ENCODE data around the gene RNF224.
"Not testable (repeated sequence)": the region's sequence is repeated elsewhere in the genome, so short reads cannot be mapped to it uniquely, and the experiment has no call there.

The RNF224 gene

GRCh38 chr9:137251490-137252268 lies 24.4 kb downstream of the RNF224 start:
- DNase-seq (ENCODE audit: extremely low read depth in 1 of 2, low read depth in 1 of 2), result no peak

- no peak for DNase-seq (ENCODE audit: extremely low read depth in 1 of 2, low read depth in 1 of 2)
Observed at GRCh38 chr9:137252555-137253506, 25.5 kb downstream of the RNF224 start.

- DNase-seq (ENCODE audit: extremely low read depth in 1 of 2, low read depth in 1 of 2), result no peak
Observed at GRCh38 chr9:137253717-137254623, 26.7 kb downstream of the RNF224 start.

DNA sequence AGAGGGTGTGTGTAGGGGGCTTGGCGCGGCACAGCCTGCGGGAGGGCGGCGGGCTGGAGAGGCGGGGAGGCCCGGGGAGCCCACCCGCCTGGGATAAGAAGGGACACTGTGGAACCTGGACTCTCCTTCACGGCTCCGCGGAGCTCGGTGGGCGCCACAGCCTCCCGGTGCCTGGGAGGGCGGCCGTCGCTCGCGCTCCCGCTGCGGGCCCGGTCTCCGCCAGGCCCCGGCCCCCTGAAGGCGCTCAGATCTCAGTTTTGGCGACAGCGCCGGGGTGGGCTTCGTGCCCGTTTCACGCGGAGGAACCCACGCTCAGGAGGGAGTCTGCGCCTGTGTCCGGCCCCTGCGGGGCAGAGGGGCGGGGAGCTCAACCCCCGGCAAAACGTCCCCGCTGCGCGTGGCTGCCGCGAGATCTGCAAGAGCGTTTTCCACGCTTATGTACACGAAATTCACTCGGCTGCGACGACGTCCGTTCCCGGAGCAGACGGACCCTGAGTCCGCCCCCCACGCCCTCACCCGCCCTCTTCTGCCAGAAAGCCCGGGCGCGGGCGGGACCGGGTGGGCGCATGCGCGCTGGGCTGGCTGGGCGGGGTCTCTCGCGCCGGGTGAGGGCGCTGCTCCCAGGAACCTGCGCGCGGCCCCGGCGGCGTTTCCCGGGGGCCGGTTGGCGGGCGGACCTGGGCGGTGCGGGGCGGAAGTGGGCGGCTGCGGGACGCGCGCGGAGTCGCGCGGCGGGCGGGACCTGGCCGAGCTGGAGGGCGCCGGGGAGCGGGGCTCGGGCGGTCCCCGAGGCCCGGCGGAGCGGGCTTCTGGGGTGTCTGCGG lies 27.5 kb downstream of the RNF224 start, which contains the start of gene NELFB:
Gene NELFB (plus strand): TSS at position 704 of the 824 bp plus-strand sequence.
- peak; percentile 80 to 99 for DNase-seq (ENCODE audit: extremely low read depth in 1 of 2, low read depth in 1 of 2)

- no peak for DNase-seq (ENCODE audit: extremely low read depth in 1 of 2, low read depth in 1 of 2)
Observed at GRCh38 chr9:137255448-137256114, 28.3 kb downstream of the RNF224 start.

- DNase-seq (ENCODE audit: extremely low read depth in 1 of 2, low read depth in 1 of 2), result no peak
Observed at GRCh38 chr9:137256362-137256761, 29.1 kb downstream of the RNF224 start.

DNA sequence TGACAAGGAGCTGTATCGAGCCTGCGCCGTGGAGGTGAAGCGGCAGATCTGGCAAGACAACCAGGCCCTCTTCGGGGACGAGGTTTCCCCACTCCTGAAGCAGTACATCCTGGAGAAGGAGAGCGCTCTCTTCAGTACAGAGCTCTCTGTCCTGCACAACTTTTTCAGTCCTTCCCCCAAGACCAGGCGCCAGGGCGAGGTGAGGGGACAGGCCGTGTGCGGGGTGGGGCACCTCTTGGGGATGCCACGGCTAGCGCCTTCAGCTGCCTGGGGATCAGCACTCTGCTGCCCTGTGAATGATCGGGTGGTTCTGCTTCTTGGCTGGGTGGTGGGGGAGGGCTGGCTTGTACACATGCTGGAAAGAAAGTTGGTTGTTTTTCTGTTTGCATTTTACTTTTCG lies 29.6 kb downstream of the RNF224 start:
- DNase-seq (ENCODE audit: extremely low read depth in 1 of 2, low read depth in 1 of 2), result no peak

GRCh38 chr9:137262173-137262908 lies 35.0 kb downstream of the RNF224 start:
- DNase-seq (ENCODE audit: extremely low read depth in 1 of 2, low read depth in 1 of 2), result not testable (repeated sequence)

GRCh38 chr9:137262909-137263285 lies 35.6 kb downstream of the RNF224 start:
- DNase-seq (ENCODE audit: extremely low read depth in 1 of 2, low read depth in 1 of 2), result no peak

GRCh38 chr9:137263506-137263905 lies 36.2 kb downstream of the RNF224 start:
- no peak for DNase-seq (ENCODE audit: extremely low read depth in 1 of 2, low read depth in 1 of 2)

DNA sequence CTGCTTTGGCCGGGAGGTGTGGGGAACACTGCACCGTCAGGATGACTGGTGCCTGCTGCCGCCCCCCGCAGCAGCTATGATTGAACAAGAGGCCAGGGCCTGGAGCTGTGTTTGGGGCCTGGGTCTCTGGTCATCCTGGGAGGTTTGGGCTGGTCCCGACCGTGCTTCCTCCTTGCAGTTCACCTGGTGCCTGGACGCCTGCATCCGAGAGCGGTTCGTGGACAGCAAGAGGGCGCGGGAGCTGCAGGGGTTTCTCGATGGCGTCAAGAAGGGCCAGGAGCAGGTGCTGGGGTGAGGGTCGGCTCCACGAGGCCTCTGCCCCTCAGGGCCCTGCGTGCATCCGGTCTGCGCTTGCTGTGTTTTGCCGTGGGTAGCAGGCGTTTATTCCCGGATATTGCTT lies 36.8 kb downstream of the RNF224 start:
- no peak for DNase-seq (ENCODE audit: extremely low read depth in 1 of 2, low read depth in 1 of 2)

DNA sequence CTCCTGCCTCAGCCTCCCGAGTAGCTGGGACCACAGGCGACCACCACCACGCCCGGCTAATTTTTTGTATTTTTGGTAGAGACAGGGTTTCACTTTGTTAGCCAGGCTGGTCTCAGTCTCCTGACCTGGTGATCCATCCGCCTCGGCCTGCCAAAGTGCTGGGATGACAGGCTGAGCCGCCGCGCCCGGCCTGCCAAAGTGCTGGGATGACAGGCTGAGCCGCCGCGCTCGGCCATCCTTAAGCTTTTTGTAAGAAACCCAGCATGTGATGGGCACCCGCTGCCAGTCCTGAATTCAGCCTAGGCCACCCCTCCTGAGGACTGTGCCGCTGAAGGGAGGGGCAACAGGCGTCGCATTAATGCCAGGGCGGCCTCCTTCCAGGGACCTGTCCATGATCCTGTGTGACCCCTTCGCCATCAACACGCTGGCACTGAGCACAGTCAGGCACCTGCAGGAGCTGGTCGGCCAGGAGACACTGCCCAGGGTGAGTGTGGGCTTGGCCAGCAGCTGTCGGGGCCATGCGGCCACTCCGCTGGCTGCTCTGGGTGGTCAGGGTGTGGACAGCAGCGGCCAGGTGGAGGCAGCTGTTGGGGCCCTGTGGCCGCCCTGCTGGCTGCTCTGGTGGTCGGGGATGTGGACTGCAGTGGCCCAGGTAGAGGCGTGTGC lies 38.3 kb downstream of the RNF224 start:
- DNase-seq (ENCODE audit: extremely low read depth in 1 of 2, low read depth in 1 of 2), result no peak

GRCh38 chr9:137266162-137266527 lies 38.8 kb downstream of the RNF224 start:
- no peak for DNase-seq (ENCODE audit: extremely low read depth in 1 of 2, low read depth in 1 of 2)

DNA sequence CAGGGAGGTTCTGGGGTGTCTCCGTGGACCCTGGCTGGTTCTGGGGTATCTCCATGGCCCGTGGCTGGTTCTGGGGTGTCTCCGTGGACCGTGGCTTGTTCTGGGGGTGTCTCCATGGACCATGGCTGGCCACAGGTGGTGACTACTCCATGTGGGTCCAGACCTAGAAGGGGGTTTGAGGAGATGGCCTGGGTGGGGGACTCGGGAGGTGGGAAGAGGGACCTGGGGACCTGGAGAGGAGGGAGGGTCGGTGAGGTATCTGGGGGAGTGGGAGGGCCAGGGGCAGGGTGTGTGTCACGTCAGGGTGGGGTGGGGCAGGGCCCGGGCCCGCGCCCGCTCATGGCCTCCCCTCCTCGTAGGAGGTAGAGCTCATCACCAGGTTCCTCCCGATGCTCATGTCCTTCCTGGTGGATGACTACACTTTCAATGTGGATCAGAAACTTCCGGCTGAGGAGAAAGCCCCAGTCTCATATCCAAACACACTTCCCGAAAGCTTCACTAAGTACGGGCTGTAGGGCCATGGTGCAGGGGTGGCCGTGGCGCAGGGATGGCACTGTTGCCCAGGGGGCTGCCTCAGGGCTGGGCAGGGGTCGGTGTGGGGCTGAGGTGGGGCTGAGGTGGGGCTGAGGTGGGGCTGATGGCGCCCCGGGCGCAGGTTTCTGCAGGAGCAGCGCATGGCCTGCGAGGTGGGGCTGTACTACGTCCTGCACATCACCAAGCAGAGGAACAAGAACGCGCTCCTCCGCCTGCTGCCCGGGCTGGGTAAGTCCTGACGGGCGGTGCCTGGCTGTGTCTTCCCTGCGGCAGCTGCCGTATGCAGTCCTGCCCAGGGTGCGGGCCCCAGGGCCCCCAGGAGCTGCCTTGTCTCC lies 39.5 kb downstream of the RNF224 start:
- DNase-seq (ENCODE audit: extremely low read depth in 1 of 2, low read depth in 1 of 2), result no peak

DNA sequence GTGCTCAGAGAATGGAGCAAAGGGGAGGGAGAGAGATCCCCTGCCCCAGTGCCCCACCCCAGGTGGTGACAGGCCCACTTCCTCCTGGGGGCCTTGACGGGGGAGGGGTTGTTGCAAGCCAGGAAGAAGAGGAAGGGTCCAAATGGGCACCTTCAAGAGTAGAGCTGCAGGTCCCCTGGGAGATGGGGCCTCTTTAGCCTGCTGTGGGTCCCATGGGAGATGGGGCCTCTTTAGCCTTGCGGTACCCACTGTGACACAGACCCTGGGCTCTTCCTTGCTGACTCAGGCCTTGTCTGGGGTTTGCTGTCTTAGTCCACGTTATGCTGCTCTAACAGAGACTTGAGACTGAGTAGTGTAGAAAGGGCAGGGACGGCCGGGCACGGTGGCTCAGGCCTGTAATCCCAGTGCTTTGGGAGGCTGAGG lies 40.6 kb downstream of the RNF224 start:
- no peak for DNase-seq (ENCODE audit: extremely low read depth in 1 of 2, low read depth in 1 of 2)

DNA sequence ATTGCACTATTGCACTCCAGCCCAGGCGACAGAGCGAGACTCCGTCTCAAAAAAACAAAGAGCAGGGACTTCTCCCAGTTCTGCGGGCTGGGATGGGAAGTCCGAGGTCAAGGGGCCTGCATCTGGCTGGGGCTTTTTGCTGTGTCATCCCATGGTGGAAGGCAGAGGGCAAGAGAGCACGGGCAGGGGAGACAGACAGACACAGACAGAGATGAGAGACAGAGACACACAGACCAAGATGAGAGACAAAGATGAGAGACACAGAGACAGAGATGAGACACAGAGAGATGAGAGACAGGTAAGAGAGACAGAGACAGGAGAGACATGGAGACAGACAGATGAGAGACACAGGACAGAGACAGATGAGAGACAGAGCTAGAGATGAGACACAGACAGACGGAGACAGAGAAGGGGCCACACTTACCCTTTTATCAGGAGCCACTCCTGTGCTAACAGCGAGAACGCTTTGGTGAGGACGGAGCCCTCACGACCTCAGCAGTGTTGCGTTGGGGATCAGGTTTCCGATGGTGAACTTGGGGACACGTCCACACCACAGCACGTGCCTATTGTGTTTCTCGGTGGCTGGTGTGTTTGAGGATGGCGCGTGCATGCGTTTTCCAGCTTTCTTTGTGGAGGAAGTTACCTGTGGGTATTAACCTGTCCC lies 41.4 kb downstream of the RNF224 start:
- no peak for DNase-seq (ENCODE audit: extremely low read depth in 1 of 2, low read depth in 1 of 2)
